ENCODE data around the gene C10orf67. TPM values are rescaled to one million over a fixed set of nuclear protein-coding genes. Genes with fewer than 3 reads are reported as not detected.
"Not testable (repeated sequence)": the region's sequence is repeated elsewhere in the genome, so short reads cannot be mapped to it uniquely, and the experiment has no call there.

C10orf67 gene
- total RNA-seq, 1 donor from 2014 or later = 1.2 TPM

DNA sequence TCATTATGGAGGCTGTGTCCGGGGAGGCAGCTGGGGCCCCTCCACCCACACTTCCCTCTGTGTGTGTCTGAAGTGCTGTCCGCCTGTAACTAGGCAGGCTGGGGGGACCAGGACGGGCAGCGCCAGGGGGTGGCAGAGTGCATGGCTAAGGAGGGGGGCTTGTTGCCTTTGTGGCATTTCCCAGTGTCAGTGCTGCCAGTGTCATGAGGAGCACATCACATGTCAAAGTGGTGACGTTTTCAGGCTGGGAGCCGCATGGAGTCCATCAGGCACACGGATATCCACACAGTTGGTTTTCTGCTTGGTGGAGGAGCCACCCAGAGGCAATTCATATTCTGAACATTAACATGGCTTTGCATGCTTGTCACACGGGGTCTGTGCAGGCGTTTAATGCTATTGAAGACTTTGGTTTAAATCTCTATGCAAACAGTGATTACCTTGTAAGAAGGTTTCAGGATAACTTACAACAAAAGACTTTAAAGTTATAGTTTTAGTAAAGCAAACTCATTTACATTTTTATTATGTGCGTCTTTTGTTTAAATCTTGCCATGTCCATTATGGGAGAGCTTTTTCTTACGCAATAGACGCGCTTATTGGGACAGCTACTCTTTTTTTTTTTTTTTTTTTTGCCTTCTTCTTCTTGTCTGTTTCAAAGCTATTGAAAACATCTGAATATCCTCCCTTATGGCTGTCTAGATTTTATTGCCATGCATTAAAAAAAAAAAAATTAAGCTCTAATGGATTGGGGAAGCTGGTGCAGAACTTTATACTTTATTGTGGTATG lies 52.9 kb downstream of the C10orf67 start:
- DNase-seq (ENCODE audit: low spot score) (no peak), ATAC-seq (no peak)
- intact Hi-C loops (cut with DNase I) = no loop called here

DNA sequence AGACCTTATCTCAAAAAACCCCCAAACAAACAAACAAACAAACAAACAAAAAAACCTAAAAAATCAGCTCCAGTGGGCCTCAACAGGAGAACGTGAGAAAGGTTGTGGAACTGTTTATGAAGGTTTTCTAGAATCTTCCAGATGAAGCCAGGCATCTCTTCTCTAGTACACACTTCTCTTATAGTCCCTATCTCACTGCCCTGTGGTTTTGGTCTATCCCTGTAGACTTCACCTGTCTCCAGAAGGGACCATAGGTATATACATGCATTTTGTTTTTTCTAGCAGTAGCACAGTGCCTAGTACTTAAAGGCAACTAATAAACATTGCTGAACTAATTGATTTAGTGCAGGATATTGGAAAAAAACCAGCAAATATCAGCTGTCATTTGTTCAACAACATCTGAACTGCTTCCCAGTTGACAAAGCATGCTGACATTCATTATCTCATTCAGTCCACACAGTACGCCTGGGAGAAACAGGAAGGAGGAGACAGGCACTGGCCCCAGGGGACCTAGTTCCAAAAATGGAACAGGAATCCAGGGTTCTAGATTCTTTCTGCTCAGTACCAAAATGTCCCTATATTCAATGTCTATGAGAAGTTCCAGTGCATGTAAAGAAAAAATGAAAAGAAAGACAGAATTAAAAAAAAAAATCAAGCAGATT lies 59.8 kb downstream of the C10orf67 start:
- DNase-seq (ENCODE audit: low spot score) (no peak), ATAC-seq (no peak)
- intact Hi-C loops (cut with DNase I) = no loop called here

DNA sequence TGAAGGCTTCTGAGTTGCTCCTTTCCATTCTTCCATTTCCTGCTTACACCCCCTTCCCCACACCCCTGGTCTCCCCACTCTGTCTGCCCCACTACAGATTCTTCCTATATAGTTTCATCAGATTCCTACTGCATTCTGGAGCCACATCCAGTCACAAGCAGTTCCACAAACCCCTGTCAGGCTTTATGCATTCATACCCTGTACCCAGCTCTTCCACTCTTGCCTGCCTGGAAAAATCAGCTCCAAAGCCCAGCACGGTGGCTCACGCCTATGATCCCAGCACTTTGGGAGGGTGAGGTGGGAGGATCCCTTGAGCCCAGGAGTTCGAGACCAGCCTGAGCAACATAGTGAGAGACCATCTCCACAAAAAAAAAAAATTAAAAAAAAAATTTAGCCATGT lies 60.4 kb downstream of the C10orf67 start:
- ATAC-seq (no peak), DNase-seq (ENCODE audit: low spot score) (no peak)
- intact Hi-C loops (cut with DNase I) = no loop called here

DNA sequence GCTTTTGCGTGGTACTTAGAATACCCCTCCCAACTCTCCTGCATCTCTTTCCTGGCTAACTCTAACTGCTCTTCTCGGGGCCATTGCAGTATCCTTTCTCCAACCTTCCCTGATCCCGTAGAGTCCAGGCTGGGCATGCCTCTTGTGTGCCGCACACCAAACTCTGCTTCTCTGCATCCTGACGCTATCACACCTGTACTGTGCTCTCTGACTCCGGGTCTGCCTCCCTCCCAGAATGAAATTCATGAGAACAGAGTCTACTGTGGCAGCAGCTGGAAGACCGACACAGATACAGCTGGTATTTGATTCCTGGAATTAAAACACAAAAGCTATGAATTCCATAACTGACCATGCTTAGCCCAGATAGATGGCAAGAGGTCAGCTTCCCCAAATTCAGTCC lies 60.9 kb downstream of the C10orf67 start:
- DNase-seq (ENCODE audit: low spot score) = no peak
- ATAC-seq = no peak
- intact Hi-C loops (cut with DNase I) = no loop called here

DNA sequence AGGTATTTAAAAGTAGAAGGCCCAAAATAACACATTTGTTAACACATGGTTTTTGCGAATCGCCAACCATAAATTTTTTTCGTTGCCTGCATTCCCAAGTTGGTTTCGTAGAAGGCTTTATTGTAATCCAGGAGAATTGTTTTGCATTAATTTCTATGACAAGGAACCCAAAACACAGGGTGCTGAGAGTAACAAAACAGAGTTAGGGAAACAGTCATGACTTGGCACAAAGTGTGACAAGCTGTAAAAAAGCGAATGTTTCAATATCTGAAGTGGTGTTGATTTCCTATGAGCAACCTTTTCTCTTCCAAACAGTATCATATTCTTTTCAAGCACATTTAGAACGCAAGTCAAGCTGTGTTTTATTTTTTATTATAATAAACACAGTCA lies 63.6 kb downstream of the C10orf67 start:
- intact Hi-C loops (cut with DNase I) = no loop called here
- no peak for ATAC-seq

DNA sequence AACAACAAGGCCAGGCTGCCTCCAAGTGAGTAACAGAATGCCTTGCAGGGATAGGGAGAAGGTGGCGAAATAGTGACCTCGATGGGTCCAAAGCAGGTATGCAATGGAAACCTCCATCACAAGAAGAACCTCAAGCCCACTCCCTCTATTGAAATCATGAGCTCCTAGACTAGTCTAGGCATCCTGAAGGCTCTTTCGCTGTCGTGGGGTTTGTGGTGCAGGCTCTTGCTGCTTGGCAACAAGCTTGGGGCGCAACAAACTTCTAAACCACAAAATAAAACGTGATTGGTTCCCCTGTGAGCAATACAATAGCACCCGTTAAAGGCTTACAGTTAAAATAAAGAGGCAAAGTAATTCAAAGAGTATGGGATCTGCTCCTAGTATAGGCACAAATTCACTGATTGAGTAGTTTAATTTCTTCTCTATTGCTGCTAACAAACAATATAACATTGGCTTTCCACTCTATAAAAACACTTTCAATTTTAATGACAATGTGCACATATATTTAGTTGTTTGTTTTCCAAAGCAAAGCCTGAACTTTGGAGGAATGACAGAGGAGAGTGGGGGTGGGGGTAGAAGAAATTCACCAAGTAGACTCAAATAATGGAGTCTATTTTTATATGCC lies 64.1 kb downstream of the C10orf67 start:
- intact Hi-C loops (cut with DNase I) = no loop called here
- no peak for ATAC-seq
- DNase-seq (ENCODE audit: low spot score) = no peak

More for the DNA sequence above, 63.6 kb downstream of the C10orf67 start:
- no peak for DNase-seq (ENCODE audit: low spot score)

DNA sequence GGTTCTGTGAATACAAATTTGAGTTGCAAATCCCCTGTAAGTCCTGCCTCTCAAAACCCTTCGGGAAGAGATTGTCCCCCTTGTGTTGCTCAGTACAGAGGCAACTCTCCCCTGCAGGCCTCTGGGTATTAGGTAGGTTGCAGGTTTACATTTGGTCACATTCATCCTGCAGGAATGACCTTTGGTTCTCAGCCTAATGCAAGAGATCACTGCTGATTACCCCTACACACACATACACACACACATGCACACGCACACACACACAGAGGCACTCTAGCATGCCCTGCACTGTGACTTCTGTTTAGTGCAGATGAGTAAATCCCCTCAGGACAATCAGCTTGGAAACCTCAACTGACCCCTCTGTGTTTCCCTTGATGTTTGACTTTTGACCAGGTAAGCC lies 69.2 kb downstream of the C10orf67 start:
- no peak for DNase-seq (ENCODE audit: low spot score)
- ATAC-seq = no peak
- intact Hi-C loops (cut with DNase I) = no loop called here

DNA sequence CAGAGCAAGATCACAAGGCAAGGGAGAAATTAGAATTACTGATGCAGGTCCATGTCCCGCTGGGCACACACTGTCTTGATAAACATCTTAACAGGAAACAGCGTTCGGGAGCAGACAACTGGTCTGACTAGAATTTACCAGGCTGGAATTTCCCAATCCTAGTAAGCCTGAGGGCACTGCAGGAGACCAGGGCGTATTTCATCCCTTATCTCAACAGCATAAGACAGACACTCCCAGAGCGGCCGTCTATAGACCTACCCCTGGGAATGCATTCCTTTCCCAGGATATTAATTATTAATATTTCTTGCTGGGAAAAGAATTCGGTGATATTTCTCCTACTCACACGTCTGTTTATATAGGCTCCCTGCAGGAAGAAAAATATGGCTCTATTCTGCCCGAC lies 70.4 kb downstream of the C10orf67 start:
- intact Hi-C loops (cut with DNase I); DNase-seq (ENCODE audit: low spot score); ATAC-seq: not testable (repeated sequence)

DNA sequence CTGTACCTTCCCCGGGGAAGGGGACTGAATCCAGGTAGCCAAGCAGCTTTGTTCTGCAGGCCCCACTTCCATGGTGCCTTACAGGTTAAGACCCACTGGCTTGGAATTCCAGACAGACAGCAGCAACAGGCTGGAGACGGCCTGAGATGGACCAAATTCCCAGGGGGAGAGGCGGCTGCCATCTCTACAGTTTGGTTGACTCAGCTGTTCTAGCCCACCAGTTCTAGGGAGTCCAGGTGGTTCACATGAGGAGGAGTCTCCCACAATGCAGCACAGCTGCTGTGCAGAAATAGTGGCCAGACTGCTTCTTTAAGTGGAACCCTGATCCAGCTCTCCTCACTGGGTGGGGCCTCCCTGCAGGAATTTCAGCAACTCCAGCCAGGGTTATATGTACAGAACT lies 74.1 kb downstream of the C10orf67 start:
- ATAC-seq (no peak), DNase-seq (ENCODE audit: low spot score) (no peak)
- intact Hi-C loops (cut with DNase I) = no loop called here

DNA sequence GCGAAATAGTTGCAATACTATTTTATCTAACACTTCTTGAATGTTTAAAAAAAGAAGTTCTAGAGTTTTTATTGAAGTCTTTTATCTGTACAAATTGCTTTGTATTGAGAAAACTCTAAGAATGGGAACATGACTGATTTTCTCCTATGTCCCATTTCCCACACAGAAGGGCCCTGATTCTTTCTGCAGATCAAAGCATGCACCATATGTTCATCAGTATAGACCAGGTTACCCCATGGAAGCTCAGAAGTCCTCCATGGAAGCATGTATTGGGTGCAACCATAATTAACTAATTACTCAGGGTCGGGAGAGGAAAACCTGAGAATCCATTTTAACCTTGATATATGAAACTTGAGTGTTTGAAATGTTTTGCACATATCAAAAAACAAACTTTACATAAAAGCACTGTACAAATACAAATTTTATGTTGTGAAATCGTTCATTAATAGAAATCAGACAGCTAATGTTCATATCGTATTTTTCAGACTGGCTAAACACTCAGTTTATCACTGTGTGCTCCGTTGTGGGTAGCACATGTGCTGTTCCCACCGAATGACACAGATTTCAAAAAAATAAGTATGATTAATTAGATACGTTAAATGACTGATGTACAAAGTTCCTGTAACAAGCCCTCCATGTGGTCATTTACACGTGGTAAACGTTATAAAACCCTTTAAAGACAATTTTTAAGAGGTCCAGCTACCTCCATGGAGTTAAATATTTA lies 81.0 kb downstream of the C10orf67 start:
- DNase-seq (ENCODE audit: low spot score) (no peak), ATAC-seq (no peak)
- intact Hi-C loops (cut with DNase I) = no loop called here

DNA sequence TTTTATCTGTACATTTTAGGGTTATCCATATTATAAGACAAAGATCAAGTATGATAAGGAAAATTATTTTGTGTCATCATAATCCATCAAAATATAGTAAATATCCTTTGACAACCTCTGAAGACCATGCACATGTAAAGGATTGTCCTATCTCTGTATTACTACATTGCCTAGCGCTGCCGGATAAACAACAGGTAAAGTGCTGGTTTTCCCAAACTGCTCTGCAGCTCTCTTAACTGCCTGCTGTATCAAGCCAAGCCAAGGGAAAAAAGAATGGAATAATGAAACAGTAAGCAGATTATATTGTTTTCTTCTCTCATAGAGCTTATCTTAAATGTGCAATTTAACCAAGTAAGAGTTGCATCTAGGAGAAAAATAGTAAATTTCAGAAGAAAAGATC lies 81.7 kb downstream of the C10orf67 start:
- ATAC-seq (no peak), DNase-seq (ENCODE audit: low spot score) (no peak)
- intact Hi-C loops (cut with DNase I) = no loop called here

DNA sequence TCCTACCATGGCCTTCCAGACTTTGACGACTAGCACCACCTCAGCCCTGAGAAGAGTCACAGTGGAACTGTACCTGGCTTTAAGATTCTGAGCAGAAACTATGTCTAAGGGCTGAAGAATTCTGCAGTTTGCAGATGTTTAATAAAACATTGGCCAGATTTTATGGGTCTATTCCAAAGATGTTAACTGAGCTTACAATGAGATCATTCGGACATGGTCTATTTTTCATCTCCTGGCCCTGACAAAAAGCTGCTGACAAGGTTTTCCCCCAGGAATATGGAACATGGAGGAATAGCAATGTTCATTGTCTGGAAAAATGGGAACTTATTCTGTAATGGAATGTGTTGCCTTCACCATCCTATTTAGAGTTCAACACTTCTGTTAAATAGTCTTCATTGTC lies 86.1 kb downstream of the C10orf67 start:
- DNase-seq (ENCODE audit: low spot score) = no peak
- no peak for ATAC-seq
- intact Hi-C loops (cut with DNase I) = no loop called here

DNA sequence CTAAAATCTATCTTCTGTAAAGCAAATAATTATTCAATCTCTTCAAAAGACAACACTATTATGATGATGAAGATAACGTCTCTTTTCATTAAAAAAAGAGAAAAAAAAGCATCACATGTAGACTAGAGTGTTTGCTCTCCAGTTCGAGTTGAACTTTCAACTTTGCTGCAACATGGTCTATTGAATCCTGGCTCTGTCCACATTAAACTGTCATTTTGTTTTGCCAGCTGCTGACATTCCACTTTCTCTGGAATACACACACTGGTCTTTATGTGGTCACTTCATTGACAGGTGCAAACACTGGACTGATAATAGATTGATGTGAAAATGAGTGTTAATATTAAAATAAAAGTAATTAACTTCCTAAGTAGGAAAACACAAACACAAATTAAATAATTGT lies 90.8 kb downstream of the C10orf67 start:
- intact Hi-C loops (cut with DNase I) = no loop called here
- DNase-seq (ENCODE audit: low spot score) = no peak
- no peak for ATAC-seq

DNA sequence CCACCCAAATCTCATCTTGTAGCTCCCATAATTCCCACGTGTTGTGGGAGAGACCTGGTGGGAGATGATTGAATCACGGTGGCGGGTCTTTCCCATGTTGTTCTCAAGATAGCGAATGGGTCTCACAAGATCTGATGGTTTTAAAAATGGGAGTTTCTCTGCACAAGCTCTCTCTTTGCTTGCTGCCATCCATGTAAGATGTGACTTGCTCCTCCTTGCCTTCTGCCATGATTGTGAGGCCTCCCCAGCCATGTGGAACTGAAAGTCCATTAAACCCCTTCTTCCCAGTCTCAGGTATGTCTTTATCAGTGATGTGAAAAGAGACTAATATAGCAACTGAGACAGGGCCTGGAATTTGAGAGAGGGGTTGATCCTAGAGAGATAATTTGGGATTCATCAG lies 91.7 kb downstream of the C10orf67 start:
- intact Hi-C loops (cut with DNase I); ATAC-seq; DNase-seq (ENCODE audit: low spot score): not testable (repeated sequence)

DNA sequence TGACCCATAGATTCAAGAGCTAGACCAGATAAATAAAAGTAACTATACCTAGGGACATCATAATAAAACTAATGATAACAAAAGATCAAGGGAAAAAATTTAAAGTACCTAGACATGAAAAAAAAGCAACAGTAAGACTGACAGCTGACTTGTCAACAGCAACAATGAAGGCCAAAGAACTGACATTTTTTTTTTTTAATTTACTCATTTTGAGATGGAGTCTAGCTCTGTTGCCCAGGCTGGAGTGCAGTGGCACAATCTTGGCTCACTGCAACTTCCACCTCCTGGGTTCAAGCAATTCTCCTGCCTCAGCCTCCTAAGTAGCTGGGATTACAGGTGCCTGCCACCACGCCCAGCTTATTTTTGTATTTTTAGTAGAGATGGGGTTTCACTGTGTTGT lies 102.8 kb downstream of the C10orf67 start:
- ATAC-seq; DNase-seq (ENCODE audit: low spot score): not testable (repeated sequence)

DNA sequence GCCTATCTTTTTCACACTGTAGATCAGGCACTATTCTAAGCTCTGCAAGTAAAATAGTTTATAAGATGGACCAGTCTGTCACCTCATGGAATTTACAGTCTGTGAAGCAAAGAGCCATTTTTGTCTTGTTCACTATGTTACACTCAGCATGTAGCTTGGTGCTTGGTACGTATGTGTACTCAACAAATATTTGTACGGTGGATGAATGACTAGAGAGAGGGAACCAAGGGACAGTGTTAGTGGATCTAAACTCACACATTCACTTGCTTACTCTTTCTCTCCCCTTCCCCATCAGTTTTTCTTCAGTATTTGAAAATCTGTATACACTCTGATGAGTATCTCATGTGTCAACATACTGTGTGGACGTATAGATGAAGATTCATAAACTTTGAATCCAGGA lies 106.6 kb downstream of the C10orf67 start:
- intact Hi-C loops (cut with DNase I) = no loop called here
- ATAC-seq = no peak
- no peak for DNase-seq (ENCODE audit: low spot score)

More for the DNA sequence above, 102.8 kb downstream of the C10orf67 start:
- intact Hi-C loops (cut with DNase I) = not testable (repeated sequence)

DNA sequence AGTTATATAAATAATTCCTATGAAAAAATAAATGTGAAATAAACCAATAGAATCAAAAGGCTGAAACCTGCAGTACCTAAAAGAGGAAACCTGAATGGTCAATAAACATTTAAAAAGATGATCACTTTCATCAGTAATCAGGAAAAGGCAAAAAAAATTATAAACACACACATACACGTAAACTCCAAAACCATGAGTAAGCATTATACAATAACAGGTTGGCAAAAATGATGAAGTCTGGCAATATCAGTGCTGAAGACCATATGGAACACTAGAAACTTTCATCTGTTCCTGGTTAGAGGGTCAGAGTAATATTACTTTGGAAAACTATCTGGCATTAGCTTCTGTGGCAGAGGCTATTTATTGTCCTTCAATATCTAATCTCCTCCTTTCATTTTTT lies 114.0 kb downstream of the C10orf67 start:
- intact Hi-C loops (cut with DNase I) = no loop called here
- ATAC-seq = no peak
- DNase-seq (ENCODE audit: low spot score) = no peak

DNA sequence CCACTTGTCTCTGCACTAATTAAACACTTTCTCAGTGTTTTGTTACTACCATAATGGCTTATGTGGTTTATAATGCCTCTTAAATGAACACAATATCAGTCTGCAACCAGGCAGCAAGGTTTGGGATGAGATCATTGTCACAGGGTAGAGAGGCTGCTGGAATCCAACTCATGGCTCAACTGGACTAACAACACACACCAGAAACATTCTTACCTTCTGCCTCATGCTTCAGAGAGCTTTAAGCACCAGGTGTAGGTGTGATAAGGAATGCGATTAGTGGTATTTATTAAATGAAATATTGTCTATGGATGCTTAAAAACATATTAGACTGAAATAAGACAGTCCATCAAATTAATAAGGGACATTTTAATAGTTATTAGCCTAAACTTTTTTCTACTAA lies 127.1 kb downstream of the C10orf67 start:
- ATAC-seq = no peak
- intact Hi-C loops (cut with DNase I) = no loop called here

DNA sequence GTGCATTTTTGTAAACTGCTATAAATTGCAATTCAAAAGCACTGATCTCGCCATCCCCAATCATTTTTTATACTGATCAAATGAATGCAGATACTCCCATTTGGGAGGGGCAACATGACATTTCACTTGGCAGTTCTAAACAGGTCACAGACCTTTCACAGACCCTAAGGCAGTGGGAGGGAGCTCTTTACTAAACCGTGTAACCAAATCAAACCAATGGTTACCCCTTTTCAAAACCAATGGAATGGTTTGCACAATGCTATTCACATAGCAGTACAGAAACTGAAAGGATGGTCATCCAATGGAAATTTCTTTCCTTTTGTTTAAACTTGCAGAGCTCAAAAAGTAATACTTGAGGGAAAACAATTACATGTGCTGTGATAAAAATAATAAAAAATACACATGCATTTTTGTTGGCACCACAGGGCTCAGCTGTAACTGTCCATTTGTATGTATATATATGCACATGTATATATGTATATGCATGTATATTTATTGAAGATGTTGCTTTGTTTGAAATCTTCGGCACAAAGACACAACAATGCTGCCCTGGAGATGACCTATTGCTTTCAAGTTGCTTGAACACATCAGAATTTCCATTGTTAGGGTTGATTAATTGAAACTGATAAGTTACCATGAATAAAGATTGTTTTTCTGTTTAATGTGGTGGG lies 138.5 kb downstream of the C10orf67 start:
- ATAC-seq (no peak), DNase-seq (ENCODE audit: low spot score) (no peak)
- intact Hi-C loops (cut with DNase I) = no loop called here

More for the DNA sequence above, 127.1 kb downstream of the C10orf67 start:
- no peak for DNase-seq (ENCODE audit: low spot score)

Measured in sciatic nerve (tissue), 2 donors.